Measurements from ENCODE around the gene CCDC7.

DNA sequence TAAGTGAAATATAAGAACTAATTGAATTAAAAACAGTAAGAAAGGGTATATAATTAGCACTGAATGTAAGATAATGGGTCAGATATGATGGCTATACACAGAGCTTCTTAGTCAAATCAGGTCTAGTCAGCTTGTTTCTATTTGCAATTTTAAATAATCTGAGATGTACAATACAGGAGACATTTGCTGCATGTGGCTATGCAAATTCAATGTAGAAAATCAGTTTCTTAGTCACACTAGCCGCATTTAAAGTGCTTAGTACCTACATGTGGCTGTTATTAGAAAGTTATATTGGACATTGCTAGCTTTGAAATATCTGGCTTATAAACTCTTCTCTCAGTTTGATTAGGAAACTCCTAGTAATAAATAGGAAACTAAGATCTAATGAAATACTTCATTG is 25.3 kb downstream of the CCDC7 start:
- TF ChIP-seq, protein P1, sequence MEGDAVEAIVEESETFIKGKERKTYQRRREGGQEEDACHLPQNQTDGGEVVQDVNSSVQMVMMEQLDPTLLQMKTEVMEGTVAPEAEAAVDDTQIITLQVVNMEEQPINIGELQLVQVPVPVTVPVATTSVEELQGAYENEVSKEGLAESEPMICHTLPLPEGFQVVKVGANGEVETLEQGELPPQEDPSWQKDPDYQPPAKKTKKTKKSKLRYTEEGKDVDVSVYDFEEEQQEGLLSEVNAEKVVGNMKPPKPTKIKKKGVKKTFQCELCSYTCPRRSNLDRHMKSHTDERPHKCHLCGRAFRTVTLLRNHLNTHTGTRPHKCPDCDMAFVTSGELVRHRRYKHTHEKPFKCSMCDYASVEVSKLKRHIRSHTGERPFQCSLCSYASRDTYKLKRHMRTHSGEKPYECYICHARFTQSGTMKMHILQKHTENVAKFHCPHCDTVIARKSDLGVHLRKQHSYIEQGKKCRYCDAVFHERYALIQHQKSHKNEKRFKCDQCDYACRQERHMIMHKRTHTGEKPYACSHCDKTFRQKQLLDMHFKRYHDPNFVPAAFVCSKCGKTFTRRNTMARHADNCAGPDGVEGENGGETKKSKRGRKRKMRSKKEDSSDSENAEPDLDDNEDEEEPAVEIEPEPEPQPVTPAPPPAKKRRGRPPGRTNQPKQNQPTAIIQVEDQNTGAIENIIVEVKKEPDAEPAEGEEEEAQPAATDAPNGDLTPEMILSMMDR (IDR thresholded peaks at IDR 0.05; ENCODE audit: insufficient read depth, low read depth, low read length), result no peak
- no peak for TF ChIP-seq EZH2 (IDR thresholded peaks at IDR 0.05; ENCODE audit: insufficient read depth, low read length)
